HS-5 (cell line): Measurements from ENCODE around the gene IL1R2.

ENCODE experiments used
- DNase-seq: peaks from one replicate; pipeline ENCODE4 v3.0.0-alpha.2; 2012; ENCODE audit warnings: low read depth

Gene IL1R2

DNA sequence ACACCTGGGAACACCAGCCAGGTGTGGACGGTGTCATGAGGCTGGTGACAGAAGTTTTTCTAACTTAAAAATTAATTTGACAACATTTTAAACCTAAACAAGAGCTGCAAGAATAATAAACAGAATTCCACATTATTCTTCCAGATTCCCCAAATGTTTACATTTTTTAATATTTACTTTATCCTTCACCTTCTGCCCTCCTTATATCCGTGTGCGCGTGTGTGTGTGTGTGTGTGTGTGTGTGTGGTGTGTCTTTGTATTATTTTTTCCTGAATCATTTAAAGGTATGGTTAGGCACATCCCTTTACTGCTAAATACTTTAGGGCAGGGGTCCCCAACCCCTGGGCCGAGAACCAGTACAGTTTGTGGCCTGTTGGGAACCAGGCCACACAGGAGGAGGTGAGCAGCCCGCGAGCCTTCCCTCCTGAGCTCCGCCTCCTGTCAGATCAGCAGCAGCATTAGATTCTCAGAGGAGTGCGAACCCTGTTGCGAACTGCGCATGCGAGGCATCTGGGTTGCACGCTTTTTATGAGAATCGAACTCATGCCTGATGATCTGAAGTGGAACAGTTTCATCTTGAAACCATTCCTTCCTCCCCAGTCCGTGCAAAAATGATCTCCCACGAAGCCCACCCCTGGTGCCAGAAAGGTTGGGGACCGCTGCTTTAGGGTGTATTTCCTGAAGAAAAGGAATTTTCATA is 16.4 kb upstream of the IL1R2 start:
- DNase-seq, result no peak

DNA sequence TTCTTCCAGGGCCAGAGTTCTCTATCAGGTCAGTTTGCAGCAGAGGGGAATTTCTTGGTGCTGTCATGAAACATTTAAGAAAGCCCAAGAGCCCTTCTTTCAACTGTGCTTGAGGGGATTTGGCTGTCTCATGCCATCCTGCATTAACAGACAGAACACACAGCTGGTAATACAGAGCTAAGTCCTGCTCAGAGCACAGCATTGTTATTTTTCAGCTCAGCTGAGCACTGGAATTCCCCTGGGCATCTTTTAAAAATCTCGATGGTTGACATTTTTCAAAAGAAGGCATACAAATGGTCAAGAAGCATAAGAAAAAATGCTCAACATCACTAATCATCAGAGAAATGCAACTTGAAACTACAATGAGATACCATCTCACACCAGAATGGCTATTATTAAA is 14.9 kb upstream of the IL1R2 start:
- DNase-seq, result no peak

DNA sequence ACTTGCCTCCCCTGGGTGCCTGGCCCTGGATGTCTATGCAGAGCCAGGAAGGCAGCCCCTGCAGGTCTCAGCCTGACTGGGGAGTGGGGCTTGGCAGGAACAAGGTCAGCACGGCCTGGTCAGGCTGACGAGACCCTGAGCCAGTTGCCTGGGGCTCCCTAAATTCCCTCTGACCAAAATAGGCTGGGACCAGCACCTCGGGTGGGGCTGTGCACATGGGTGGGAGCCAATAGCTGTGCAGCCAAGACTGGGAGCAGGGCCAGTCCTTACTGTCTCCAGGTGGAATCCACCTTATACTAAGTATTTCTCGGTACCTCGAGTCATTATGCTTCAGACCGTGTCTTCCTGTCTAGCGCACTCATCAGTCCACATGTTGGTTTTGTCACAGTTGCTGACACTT is 11.4 kb upstream of the IL1R2 start:
- no peak for DNase-seq

DNA sequence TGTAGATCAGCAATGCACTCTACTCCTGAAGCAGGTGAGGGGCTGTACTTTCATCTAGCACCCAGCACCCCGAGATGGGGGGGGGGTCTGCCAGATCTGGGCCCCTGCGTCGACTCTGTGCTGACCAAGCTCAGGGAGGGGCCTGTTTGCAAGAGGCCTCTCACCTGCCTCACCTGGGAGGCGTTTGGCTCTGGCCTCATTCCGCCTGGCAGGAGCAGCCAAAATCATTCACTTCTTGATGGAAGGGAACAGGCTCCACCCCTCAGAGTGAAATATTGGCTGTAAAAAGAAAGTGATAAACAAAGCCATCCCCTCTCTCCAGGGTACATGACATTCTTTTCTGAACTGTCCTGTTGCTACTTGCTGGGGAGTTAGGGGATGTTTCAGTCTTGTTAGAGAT is 10.7 kb upstream of the IL1R2 start:
- DNase-seq, result no peak

DNA sequence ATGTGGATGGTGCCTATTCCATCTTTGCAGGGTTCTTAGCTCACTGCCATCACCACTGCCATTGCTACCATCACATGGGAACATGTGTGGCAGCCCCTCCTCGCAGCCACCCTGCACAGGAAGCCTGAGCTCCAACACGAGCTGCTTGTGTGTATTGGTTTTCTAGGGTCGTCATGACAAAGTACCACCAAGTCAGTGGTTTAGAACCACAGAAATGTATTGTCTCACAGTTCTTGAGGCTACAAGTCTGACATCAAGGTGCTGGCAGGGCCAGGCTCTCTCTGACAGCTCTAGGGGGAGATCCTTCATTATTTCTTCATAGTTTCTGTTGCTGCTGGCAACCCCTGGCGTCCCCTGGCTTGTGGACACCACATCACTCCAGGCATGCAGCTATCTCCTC is 10.3 kb upstream of the IL1R2 start:
- no peak for DNase-seq

DNA sequence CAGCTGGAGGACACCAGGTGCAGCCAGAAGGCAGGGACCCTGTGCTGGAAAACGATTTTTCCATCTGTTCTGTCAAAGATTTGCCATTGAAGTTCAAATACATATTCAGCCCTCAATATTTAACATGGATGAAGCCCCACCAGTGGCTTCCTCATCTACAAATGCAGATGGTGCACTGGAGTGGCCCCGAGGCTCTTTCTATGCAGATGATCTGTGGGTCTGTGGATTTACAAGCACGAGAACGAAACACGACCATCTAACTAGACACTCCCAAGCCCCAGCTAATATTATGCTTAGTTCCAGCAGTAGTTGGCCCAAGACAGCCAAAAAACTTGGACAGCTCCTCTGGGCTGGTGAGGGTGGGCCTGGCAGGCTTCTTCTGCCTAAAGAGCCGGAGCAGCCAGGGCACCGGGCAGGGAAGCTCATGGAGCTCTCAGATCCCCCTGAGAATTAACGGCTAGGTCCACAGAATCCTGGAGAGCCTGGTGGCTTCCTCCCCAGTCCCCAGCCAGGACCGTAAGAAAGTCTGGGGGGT is 9.2 kb upstream of the IL1R2 start:
- DNase-seq, result no peak

DNA sequence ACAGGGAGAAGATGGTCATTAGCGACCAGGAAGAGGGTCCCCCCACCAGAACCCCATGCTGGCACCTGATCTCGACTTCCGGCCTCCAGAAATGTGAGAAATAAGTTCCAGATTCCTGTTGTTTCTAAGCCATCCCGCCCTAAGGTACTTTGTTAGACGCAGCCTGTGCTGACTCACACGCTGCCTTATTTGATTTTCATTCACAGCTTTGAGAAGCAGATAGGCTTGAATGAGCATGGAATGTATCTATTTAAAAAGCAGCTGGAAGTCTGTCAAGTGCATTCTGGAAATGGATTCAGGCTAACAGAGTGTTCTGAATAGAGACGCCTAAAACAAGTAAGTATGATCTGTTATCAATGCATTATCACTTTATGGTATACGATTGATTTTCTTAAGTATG is 8.3 kb upstream of the IL1R2 start:
- no peak for DNase-seq

DNA sequence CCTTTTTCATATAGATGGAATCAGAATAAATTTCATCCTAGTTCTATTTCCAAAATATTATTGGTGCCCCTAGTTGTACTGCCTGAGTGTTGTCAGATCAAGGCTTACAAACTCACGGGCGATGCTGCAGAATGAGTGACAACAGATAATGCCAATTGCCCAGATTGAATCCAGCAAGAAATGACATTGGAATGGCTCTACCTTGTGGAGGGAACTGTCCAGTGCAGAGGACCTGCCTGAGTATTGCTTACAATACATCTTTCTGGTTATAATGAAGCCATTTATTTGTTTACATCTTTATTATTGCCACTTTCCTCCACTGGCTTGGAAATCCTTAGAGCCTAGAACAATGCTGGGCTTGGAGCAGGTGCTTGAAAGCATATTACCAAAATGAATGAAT is 7.8 kb upstream of the IL1R2 start:
- DNase-seq, result no peak

DNA sequence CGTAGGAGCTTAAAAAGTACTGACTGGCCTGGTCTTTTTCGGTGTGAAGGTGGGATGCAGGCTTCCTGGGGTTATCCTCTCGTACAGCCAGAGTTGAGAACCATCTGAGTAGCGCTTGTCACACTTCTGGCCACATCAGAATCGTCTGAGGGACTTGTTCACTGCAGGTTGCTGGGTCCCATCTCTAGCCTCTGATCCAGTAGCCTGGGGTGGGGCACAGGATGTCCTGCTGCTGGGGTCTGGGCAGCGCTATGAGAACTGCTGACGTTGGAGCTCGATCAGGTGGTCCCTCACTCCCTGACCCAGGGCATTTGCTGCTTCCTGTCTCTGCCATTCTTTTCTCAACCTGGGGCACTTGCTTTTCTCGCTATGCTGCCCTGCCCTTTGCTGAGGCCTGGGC is 7.1 kb upstream of the IL1R2 start:
- no peak for DNase-seq

DNA sequence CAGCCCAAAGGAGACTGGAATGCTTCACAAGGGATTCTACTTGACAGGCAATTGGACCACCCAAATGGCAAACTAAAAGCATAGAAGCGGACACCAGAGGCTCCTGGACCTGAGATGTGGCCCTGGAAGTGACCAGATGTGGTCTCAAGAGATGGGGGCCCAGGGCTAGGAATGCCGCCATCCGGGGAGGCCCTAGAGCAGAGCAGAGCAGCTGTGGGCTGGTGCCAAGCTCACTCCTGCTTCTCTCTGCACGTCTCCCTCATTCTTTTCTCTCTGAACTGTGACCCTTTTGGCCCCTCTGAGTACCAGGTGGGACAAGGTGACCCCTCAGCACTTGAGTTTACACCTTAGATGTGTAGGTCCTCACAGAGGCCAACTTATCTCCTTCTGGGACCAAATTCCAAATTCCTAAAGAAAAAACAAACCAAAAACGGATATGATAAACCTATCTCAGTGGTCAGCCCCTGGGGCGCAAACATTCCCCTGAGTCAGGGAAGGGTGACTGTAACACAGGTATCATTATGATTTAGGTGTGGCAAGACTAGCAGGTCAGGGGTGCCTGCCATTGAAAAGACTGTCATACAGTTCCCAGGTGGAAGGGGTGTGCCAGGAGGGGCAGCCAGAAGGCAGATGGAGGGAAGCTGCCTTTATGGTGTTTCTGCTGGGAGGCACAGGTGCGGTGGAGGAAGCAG is 6.5 kb upstream of the IL1R2 start:
- DNase-seq, result no peak

DNA sequence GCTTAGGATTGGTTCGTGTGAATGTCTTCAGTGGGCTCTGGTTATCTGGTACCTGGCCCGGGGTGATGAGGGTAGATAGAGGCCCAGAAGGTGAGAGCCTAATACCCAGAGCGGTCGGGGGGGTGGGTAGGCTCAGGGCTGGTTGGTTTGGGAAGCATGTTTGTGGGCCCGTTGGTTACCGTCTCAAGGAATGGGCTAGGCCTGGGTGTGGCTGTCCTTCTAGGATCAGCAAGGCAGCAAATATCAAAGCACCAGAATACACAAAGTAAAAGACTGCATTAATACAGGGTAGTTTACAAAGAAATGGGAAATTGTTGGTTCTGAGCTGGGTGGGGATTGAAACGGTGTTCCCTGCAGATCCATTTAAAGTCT is 6.0 kb upstream of the IL1R2 start:
- DNase-seq, result no peak

DNA sequence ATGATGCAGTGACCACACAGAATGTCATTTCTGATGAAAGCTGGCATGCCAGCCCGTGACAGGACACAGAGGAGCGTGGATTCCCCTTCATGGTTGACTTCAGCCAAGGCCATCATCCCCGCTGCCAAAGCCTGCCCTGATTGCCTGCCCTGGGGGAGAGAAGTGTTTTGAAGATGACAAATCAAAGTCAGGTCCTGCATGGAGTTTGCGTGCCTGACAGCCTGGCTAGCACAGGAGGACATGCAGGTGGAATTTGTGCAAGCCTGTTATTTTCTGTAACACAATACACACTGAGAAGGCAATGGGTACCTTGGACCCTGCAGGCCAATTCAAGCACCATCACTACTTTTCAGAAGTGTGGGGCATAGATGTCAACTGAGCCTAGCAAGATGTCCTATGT is 5.4 kb upstream of the IL1R2 start:
- no peak for DNase-seq

DNA sequence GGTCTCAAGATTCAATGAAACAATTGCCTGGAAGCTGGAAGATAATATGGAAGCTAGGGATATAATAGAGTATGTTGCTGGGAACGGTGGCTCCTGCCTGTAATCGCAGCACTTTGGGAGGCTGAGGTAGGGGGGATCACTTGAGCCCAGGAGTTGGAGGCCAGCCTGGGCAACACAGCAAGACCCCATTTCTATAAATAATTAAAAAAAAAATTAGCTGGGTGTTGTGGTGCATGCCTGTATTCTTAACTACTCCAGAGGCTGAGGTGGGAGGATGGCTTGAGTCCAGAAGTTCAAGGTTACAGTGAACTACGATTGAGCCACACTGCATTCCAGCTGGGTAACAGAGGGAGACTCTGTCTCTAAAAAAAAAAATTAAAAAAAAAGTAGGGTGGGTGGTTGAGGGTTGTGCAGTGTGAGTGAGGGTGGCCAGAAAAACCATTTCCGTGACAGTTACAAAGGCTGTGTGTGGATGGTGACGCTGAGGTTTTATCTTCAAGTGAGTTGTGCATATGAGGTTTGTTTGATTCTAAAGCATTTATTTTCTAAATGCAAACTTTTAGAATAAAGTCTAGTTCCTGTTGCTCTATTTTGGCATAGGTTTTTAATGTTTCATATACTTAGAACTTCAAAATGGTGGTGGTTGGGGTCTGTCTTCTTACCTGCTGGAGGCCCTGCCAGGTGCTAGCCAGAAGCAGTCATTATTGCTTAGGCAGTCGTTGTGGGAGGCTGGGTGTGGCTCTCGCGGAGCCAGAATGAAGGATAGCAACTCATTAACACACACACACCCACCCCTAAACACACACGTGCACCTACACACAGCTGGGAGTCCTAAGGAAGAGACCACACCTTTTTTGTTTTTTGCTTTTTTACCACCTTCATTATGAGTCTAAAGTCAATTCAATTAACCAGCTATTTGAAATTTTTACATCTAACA is 4.7 kb upstream of the IL1R2 start:
- no peak for DNase-seq

DNA sequence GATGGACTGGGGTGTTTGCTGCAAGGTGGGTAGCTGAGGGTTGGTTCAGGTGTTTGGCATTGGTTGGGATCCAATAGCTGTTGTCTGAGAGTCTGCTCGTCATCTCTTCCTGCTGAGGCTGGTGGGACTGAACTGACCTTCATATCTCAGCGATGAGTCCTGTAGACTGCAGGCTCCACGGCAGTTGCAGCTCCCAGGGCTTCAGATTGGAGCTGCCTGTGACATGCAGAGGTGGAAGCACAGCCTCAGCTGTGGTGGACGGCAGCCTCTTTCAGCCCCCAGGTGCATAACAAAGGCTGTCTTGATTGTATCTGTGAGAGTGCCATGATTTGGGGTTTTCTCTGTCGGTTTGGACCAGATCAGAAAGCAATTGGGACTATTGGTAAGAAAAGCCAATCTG is 3.9 kb upstream of the IL1R2 start:
- no peak for DNase-seq

DNA sequence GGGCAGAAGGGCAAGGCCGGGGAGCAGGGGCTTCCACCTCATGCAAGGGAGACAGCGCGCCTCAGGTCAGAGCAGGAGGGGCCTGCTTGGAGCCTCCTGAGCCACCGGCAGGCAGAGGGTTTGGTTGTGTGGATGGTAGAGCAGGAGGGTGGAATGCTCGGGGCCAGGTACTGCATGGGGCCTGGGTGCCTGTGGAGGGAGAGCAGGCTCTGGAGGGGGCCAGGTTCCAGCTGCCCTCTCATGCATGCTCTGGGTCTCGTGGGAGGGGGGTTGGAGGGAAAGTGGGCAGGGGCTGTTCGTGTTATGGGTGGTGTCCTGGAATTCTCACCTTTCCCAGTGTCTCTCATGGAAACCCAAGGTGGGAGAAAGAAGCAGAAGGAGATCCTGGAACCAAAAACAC is 3.2 kb upstream of the IL1R2 start:
- DNase-seq, result no peak

DNA sequence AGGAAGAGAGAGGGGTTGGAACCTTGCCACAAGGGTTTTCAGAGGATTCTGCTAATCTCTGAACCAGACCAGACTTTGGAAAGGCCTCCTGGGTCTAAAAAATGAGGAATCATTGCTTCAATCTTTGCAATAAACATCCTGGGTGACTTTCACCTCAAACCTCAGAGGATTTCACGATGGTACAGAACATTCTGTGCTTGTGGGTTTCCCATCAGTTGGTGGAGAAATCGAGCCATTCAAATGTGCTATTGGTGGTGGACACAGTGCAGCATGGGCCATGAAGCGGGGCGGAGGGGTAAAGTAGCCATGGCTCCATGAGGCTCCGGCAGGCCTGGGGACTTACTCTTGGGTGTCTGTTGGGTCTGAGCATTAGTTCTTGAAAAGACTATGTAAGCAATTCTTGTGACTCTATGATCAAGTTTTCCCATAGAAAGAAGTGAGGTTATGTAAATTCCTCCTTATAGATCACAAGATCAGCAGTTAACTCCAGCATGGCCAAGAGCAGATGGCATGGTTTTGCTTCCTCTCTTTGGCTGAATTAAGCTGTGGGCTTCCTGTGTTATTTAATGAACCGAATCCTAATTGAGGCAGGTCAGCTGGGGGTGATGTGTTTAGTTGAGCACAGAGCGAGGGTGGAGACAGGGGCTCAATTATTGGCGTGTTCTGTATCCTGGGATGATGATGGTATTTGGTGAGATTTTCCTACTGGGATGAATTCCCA is 1.9 kb upstream of the IL1R2 start:
- DNase-seq, result no peak

DNA sequence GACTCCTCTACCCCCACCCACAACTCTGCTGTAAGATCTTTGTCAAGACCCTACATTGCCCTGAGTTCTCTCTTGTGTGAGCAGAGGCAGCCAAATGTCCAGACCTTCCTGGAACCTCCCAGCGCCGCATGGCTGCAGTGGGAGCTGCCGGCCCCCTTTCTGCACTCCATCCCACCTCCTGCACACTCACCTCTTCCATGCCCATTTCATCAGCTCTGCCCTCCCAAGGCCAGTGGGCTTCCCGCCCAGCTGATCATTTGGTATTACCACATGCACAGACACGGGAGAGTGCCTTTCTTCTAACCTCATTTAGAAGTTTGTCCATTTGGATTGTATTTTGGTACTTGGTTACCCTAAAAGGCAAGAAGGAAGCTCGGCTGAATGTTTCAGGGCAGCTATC is 2.0 kb downstream of the IL1R2 start:
- DNase-seq, result no peak

DNA sequence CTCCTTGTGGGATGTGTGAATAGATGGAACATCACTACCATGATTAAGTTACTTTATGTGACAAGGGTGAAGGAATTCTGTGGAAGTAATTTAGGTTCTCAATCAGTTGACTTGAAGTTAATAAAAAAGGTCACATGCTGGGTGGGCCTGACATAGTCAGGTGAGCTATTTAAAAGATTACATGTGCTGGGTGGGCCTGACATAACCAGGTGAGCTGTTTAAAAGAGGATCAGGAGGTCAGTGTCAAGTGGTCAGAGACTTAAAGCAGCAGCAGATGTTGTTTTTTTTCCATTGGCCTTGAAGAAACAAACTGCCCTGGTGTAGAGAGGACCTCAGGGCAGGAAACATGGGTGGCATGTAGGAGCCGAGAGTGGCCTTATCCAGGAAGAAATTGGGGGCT is 3.3 kb downstream of the IL1R2 start:
- DNase-seq, result no peak

DNA sequence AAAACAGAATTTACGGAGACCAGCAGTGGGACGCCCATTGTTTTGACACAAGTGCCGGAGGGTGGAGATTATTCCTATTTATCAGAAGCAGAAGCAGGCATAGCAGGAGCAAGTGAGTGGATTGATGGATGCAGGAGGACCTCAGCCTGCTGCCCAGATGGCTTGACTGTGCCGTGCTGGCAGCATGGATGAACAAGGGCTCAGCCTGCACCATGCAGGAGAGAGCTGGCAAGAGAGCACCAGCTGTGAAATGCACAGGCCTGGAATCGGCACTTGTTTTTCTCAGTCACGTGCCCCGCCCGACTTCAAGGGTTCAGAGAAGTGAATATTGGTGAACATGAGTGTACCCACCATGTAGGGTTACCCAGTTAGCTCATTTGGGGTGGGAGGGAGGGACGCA is 4.0 kb downstream of the IL1R2 start:
- no peak for DNase-seq

DNA sequence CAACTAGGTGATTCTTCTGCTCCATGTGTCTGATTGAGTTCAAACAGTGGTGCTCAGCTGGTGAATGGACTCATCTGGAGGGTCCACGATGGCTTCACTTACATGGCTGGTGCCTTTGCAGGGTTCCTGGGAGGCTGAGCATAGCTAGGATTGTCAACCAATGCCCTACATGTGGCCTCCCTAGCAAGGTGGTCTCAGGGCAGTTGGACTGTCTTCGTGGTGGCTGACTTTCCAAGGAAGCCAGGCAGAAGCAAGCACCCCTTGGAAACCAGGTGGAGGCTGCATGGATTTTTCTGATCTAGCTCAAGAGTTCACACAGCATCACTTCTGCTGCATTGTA is 6.8 kb downstream of the IL1R2 start:
- DNase-seq, result no peak

DNA sequence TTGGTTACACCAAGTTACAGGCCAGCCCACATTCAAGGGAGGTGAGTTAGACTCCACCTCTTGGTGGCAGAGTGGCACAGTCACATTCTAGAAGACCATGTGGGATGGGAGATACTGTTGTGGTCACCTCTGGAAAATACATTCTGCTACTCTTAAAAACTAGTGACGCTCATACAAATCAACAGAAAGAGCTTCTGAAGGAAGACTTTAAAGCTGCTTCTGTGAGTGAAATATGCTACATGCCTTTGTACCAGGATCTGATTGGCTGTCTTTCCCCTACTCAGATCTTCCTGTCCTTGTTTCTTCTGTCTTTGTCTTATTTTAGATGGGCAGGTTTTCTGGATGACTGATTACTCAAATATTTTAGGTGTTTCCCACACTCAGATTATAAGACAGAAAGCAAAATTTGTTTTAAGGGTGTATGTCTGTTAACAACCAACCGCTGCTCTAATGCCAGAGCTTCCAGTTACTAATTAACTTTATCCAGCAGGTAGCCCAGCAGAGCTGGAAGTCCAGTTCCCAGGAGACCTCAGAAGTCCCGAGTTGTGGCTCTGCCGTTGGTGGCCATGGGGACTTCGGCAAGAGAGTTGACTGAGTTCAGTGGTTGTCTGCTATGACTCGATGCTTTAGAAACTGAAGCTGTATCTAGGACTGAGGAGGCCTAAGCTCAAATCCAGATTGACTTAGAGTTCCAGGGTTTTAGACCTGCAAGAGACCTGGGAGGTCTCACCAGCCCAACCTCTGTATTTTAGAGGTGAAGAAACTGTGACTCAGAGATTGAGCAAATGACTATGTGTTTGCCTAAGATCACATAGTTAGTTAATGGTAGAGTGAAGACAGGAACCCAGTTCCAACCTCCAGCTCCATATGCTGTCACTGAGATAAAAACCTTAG is 7.4 kb downstream of the IL1R2 start:
- no peak for DNase-seq
